ENCODE measurements around the gene TLK1.

TLK1 gene

GRCh38 chr2:171160119-171160955 lies at the start of gene TLK1:
Gene TLK1 (minus strand): TSS chr2:171160893. CDS start chr2:171160428, 465 bp downstream.
- peak; percentile 28 for DNase-seq (ENCODE audit: low spot score)

DNA sequence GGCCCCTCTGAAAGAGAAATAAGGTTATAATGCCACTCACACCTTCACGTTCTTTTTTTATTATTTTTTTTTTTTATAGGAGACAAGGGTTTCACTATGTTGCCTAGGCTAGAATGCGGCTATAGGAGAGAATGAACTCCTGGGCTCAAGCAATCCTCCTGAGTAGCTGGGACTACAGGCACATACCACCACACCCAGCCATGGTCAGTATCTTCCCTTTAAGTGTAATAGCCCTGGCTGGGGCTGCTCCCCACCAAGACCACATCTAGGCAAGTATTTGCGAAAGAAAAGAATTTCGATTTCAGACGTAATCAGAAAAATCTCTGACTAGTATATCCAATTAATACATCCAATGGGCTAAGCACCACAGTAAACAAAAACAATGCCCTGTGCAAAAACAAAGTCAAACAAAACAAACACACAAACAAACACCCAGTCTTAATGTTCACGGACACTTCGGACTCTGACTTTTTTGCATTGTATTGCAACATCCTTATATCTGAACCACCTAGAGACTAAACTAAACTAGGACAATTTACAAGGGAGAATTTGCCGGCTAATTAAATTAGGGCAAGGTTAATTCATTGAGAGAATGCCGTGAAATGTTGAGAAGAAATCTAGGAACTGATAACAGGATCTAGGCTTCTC lies 49.6 kb upstream of the TLK1 start:
- DNase-seq (ENCODE audit: low spot score), result no peak

GRCh38 chr2:171208657-171209056 lies 48.0 kb upstream of the TLK1 start:
- no peak for DNase-seq (ENCODE audit: low spot score)

DNA sequence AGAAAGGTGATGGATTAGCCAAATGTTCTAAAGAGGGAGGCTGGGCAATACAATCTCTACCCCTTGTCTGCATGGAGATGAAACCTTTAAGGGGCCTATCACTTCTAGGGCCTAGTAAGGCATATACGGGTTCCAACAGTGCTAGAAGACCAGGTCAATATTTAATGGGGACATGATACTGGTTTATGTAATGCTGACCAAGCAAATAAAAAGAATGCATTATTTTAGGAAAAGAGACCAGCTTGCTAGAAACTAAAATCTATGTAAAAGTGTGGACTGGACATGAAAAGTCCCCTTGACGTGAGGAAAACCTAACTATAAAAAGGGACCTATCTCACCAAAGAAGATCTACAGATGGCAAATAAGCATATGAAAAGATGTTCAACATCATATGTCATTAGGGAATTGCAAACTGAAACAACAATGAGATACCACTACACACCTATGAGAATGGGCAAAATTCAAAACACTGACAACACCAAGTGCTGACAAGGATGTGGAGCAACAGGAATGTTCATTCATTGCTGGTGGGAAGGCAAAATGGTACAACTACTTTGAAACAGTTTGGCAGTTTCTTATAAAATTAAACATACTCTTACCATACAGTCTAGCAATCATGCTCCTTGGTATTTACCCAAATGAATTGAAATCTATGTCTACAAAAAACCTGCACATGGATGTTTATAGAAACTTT lies 45.9 kb upstream of the TLK1 start:
- no peak for DNase-seq (ENCODE audit: low spot score)

DNA sequence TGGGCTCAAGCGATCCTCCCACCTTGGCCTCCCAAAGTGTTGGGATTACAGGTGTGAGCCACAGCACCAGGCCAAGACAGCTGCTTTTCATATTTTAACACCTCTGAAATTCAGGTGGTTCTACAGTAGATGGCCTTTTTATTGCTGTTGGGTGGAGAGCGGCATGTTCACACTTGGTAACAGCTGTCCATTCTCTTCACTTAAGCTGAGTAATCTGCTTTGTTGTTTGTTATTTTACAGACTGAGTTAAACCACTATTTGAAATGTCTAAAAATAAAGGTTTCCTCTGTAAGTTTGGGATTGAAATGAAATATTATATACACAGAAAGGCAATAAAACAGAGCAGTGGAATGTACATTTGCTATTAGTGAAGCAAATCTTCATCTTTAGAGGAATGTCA lies 44.9 kb upstream of the TLK1 start:
- no peak for DNase-seq (ENCODE audit: low spot score)

DNA sequence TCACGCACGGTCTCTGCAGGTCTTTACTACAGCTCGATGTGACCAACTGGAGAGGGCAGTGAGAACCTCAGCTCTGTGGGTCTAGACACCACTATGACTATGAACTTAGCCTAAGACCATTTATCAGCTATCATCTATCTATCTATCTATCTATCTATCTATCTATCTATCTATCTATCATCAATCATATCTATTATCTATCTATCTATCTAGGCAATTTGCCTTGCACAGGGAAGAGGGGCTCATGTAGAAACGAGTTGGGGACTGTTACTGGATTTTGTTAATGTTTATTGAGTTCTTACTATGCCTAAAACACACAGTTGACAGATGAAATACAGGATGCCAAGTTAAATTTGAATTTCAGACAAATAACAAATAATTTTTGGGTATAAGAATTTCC lies 41.1 kb upstream of the TLK1 start:
- no peak for DNase-seq (ENCODE audit: low spot score)

- DNase-seq (ENCODE audit: low spot score), result no peak
Measured at GRCh38 chr2:171201271-171201670, 40.6 kb upstream of the TLK1 start.

- DNase-seq (ENCODE audit: low spot score), result no peak
Measured at GRCh38 chr2:171200469-171200868, 39.8 kb upstream of the TLK1 start.

DNA sequence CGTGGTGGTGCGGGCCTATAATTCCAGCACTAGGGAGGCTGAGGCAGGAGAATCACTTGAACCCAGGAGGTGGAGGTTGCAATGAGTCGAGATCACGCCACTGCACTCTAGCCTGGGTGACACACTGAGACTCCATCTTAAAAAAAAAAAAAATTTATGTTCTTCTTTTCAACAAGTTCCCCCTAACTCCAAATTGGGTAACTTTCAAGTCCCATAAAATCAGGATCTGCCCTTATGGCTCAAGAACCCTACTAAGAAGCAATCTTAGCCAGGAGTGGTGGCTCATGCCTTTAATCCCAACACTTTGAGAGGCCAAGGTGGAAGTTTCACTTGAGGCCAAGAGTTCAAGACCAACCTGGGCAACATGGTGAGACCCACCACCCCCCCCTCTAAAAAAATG lies 30.3 kb upstream of the TLK1 start:
- no peak for DNase-seq (ENCODE audit: low spot score)

- DNase-seq (ENCODE audit: low spot score), result no peak
Measured at GRCh38 chr2:171187819-171188218, 27.1 kb upstream of the TLK1 start.

DNA sequence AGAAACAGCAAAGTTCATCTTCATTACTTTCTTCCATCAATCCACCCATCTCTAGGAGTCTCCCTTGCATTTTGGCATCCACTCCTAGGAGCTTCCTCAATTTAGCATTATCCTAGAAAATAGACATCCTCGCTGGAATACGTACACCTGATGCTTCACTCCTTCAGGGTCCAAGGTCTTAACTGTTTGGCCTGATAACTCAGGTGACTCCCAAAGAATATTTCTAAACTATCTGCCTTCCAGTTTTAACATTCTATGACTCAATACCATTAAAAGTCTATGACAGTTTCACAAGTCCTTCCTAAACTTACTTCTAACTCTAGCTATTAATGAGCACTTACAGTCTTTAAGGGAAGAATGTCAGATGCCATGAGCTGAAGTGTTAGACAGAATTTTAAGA lies 26.5 kb upstream of the TLK1 start:
- no peak for DNase-seq (ENCODE audit: low spot score)

- DNase-seq (ENCODE audit: low spot score), result no peak
Measured at GRCh38 chr2:171185941-171186340, 25.2 kb upstream of the TLK1 start.

GRCh38 chr2:171185165-171185818 lies 24.6 kb upstream of the TLK1 start:
- no peak for DNase-seq (ENCODE audit: low spot score)

DNA sequence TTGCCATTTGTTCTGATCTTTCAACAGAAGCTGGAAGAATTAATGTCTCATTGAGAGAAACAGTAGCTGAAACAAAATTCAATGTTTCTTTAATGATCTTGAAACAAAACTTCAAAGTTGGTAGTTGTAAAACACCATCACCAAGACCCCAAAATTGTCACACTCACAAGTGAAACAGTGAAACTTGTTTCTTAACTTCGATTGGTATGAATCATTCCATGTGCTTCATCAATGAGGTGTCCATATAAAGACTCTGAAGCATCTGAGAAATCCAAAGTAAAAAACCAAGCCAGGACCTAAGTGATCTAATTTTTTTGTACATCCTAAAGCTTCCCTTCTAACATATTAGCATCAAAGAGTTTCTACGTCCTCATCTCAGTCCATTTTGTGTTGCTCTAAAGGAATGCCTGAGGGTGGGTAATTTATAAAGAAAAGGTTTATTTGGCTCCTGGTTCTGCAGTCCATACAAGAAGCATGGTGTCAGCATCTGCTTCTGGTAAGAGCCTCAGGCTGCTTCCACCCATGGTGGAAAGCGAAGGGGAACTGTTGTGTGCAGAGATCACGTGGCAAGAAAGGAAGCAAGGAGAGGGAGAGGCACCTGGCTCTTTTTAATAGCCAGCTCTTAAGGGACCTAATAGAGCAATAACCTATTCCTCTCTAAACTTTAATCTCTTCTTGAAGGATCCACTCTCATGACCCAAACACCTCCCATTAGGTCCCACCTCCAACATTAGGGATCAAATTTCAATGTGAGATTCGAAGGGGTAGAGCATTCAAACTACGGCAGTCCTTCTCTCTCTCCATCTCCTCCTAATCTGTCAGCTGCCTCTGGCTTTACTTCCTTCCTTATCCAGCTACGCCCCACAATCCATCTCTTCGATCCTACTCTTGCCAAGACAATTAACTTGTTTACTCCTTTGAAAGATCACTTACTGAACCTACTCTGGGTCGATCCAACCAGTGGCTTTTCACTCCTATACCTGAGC lies 20.7 kb upstream of the TLK1 start:
- no peak for DNase-seq (ENCODE audit: low spot score)

- DNase-seq (ENCODE audit: low spot score), result no peak
Measured at GRCh38 chr2:171180229-171180930, 19.7 kb upstream of the TLK1 start.

DNA sequence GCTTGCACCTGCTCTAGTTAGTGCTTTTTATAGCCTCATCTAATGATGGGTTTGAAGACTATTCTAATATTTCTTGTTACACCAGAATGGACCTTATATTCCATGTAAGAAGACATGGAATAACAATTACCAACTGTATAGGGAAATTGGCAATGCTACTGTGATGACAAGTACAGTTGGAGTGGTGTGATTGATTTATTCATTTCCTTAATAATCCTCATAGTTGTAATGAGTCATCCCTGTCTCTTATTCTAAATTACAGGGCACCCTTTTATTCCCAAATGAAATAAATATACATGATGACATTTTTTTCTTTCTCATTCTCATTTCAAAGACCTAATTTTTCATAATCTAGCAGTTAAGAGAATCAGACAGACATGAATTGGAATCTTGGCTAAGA lies 18.3 kb upstream of the TLK1 start:
- peak; percentile 34 for DNase-seq (ENCODE audit: low spot score)

DNA sequence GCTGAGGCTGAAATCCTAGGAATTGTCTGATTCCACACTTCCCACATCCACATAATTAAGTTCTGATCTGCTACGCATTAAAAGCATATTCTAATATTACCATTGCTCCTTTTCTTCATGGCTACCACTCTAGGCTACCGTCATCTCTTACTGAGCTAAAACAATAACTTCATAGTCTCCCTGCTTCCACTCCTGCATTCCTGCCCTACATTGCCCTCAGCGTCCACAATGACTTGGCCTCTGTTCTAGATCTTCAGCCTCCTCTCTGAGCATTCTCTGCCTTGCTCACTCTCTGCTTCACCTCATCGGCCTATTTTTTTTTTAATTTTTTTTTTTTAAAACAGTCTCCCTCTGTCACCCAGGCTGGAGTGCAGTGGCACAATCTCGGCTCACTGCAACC lies 15.8 kb upstream of the TLK1 start:
- DNase-seq (ENCODE audit: low spot score), result peak; percentile 73

GRCh38 chr2:171174075-171174474 lies 13.4 kb upstream of the TLK1 start:
- DNase-seq (ENCODE audit: low spot score), result no peak

- no peak for DNase-seq (ENCODE audit: low spot score)
Measured at GRCh38 chr2:171173087-171173486, 12.4 kb upstream of the TLK1 start.

DNA sequence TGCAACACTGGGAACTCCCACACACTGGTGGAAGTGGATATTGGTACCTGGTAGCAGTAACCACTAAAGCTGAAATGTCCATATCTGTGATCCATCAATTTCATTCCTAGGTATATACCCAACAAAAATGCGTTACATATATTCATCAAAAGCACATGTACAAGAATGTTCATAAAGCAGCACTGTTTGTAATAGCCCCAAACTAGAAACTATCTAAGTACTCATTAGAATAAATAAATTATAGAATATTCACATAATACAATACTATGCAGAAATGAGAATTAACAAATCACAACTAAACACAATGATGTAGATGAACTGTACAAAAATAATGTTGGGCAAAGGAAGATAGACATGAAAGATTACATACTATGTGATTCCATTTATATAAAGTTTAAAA lies 11.1 kb upstream of the TLK1 start:
- no peak for DNase-seq (ENCODE audit: low spot score)

DNA sequence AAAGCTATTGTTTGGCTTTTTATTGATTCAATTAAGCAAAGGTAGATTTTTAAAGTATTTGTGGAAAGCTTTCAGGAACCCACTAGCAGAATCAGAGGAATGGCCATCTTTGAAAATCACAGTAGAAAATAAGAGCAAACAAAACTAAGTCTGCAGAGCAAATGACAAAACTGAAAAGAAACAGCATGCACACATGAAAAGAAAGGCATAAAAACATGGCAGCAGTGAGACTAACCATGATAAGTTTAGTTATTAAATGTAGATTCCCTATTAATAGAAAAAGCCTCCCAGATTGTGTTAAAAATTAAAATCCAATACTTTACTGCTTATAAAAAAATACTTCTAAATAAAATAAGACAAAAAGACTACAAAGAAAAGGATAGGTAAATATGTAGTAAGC lies 9.1 kb upstream of the TLK1 start:
- DNase-seq (ENCODE audit: low spot score), result no peak
